Panc1 (cell line): ENCODE results near the gene ZSCAN10. TPM values are rescaled to one million over a fixed set of nuclear protein-coding genes. Genes with fewer than 3 reads are reported as not detected.
"Not testable (repeated sequence)": the region's sequence is repeated elsewhere in the genome, so short reads cannot be mapped to it uniquely, and the experiment has no call there.

Source experiments
- ATAC-seq: fragments of 200-7000 bp; cut with Tn5 transposase; 2 replicates; pipeline ENCODE4 v1.9.1; 2020; ENCODE audit warnings: mild to moderate bottlenecking, moderate library complexity
- BruUV-seq: library from RNA; stranded (reverse); fragments of 400-500 nt; replicated peaks from 2 replicates; lab custom pipeline; 2021; lab: Mats Ljungman, UMichigan
- CTCF ChIA-PET: fragments of 300-600 bp; sonication (Branson Sonifier 250); formaldehyde crosslinking; loops from one replicate; lab custom pipeline; 2022; ENCODE audit warnings: antibody characterized with exemption; lab: Charles Lee
- POLR2A ChIA-PET: fragments of 300-600 bp; sonication (Branson Sonifier 250); formaldehyde crosslinking; loops from one replicate; lab custom pipeline; 2022; ENCODE audit warnings: antibody characterized with exemption; lab: Charles Lee
- DNase-seq: peaks from one replicate; pipeline ENCODE4 v3.0.0-alpha.2; 2010; ENCODE audit warnings: low read depth, low spot score
- H3K27ac ChIP-seq: 2 replicates; pipeline ENCODE4 v1.5.1; 2011; ENCODE audit warnings: mild to moderate bottlenecking, low read length, inconsistent platforms
- H3K27me3 ChIP-seq: fragments of 200-500 bp; sonication (Bioruptor generic); 2 replicates; pipeline ENCODE4 v1.6.0; 2014; ENCODE audit warnings: low read length, inconsistent platforms; ENCODE audit not compliant: control insufficient read depth, insufficient read depth
- H3K36me3 ChIP-seq: fragments of 200-500 bp; sonication (Bioruptor generic); 2 replicates; pipeline ENCODE4 v1.5.1; 2014; ENCODE audit warnings: inconsistent platforms, mild to moderate bottlenecking, low read length, moderate library complexity; ENCODE audit not compliant: control insufficient read depth, insufficient read depth
- H3K4me1 ChIP-seq: 2 replicates; pipeline ENCODE4 v1.5.1; 2011; ENCODE audit warnings: inconsistent platforms, mild to moderate bottlenecking, low read length, moderate library complexity; ENCODE audit not compliant: control insufficient read depth, insufficient read depth
- H3K4me3 ChIP-seq, 2 experiments: 2 replicates each; pipeline ENCODE4 v1.5.1; 2011 to 2012; ENCODE audit warnings: low read depth in 2 of 2, low read length in 2 of 2, mild to moderate bottlenecking in 2 of 2, inconsistent platforms in 1 of 2, moderate library complexity in 1 of 2
- H3K9me3 ChIP-seq: fragments of 200-500 bp; sonication (Bioruptor generic); 2 replicates; pipeline ENCODE4 v1.5.1; 2014; ENCODE audit warnings: low read depth, mild to moderate bottlenecking, inconsistent platforms, low read length, moderate library complexity; ENCODE audit not compliant: control insufficient read depth, insufficient read depth
- POLR2AphosphoS5 ChIP-seq: IDR thresholded peaks from 2 replicates; pipeline ENCODE4 v1.6.1; 2012; ENCODE audit warnings: mild to moderate bottlenecking, low read depth, low read length, moderate library complexity
- SIN3A ChIP-seq: IDR thresholded peaks from 2 replicates; pipeline ENCODE4 v1.6.1; 2012; ENCODE audit warnings: low read depth, mild to moderate bottlenecking, low read length, moderate library complexity, borderline replicate concordance; ENCODE audit not compliant: insufficient read depth
- TCF7L2 ChIP-seq: IDR thresholded peaks from 2 replicates; pipeline ENCODE4 v1.6.1; 2011; ENCODE audit warnings: mild to moderate bottlenecking, low read depth, low read length, inconsistent platforms
- in situ Hi-C: cut with HindIII; loops from 2 replicates; pipeline ENCODE4 v1.10.0; 2016; ENCODE audit warnings: low sequenced_read_pairs, low pct_unique_long_range_greater_than_20kb
- intact Hi-C: fragments of 100-400 bp; cut with micrococcal nuclease; formaldehyde crosslinking; loops from one replicate; pipeline ENCODE4 v1.10.0; 2022; ENCODE audit not compliant: unreplicated experiment
- total RNA-seq: library from RNA; stranded (reverse); gene quantifications from one replicate; pipeline ENCODE4 v1.2.1, GENCODE V29; 2021; ENCODE audit not compliant: unreplicated experiment
- TF ChIP-seq, protein P1 (sequence below): fragments of 450-650 bp; IDR thresholded peaks from 2 replicates; pipeline ENCODE4 v1.5.1; 2017; ENCODE audit warnings: mild to moderate bottlenecking
- TF ChIP-seq, protein P2 (sequence below), 2 experiments: IDR thresholded peaks; 2 replicates each; pipeline ENCODE4 v1.6.1; 2011 to 2012; ENCODE audit warnings: low read depth in 2 of 2, control low read depth in 1 of 2, low read length in 1 of 2, mild to moderate bottlenecking in 1 of 2, moderate library complexity in 1 of 2; ENCODE audit not compliant: insufficient read depth in 1 of 2

Gene ZSCAN10
- total RNA-seq, 1 experiment from 2014 or later, result 0.21 TPM

DNA sequence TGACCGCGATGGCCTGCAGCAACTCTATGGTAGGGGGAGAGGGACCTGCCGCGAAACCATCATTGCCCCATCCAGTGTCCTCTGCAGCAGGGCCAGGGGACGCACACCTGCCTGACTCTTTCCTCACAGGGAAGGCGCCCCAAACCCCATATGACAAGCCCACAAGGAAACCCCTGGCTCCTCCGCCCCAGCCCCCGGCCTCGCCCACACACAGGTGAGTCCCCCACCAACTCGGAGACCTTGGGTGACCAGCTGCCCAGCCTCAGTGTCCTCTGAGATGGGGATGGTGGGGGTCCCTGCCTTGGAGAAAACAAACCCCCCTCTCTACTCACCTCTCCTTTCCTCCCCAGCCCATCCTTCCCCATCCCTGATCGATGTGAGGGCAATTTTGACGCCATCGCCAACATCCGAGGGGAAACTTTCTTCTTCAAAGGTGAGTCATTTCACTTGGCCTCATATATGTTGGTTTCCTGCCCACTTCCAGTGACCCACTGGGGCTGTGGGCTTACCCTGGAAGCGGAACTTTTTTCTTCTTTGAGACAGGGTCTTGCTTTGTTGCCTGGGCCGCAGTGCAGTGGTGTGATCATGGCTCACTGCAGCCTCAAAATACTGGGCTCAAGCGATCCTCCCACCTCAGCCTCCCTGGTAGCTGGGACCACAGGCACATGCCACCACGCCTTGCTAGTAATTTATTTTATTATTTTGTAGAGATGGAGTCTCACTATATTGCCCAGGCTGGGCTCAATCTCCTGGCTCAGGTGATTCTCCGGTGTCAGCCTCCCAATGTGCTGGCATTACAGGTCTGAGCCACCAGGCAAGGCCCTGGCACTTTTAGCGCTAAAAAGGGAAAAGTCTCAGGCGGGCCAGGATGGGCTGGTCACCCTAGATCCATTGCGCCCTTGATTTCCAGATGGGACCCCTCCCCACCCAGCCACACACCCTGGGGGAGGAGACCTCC is 41.6 kb downstream of the ZSCAN10 start:
- ChIA-PET POLR2A (no interaction called here), CTCF (interaction anchor here (1.1 to 1.3 kb wide), 3 partner anchors 10 to 115 kb away, joined by 6 to 12 read pairs (median 7); no protein-coding TSS in a partner anchor)
- H3K9me3 ChIP-seq, result no peaks in the 10 kb centered on the region
- no peaks in the 10 kb centered on the region for H3K27me3 ChIP-seq
- DNase-seq (no peak), ATAC-seq (no peak)
- in situ Hi-C loops (no loop called here), intact Hi-C loops (loop anchor here (10.0 kb wide), 1 partner anchor 67 kb away; no protein-coding TSS in a partner anchor)
- H3K4me1 ChIP-seq, result peaks cover 2% of the 10 kb centered on the region; the same call in 1 of the 2 replicates
- peak overlapping the region in 1 of 2 experiments; percentile 74; a peak in 3 of 4 replicates for H3K4me3 ChIP-seq
- H3K36me3 ChIP-seq, result no peaks in the 10 kb centered on the region
- no peak overlapping the region for H3K27ac ChIP-seq
- TSS peak; percentile 81 for BruUV-seq
- TF ChIP-seq POLR2AphosphoS5, result no peak

DNA sequence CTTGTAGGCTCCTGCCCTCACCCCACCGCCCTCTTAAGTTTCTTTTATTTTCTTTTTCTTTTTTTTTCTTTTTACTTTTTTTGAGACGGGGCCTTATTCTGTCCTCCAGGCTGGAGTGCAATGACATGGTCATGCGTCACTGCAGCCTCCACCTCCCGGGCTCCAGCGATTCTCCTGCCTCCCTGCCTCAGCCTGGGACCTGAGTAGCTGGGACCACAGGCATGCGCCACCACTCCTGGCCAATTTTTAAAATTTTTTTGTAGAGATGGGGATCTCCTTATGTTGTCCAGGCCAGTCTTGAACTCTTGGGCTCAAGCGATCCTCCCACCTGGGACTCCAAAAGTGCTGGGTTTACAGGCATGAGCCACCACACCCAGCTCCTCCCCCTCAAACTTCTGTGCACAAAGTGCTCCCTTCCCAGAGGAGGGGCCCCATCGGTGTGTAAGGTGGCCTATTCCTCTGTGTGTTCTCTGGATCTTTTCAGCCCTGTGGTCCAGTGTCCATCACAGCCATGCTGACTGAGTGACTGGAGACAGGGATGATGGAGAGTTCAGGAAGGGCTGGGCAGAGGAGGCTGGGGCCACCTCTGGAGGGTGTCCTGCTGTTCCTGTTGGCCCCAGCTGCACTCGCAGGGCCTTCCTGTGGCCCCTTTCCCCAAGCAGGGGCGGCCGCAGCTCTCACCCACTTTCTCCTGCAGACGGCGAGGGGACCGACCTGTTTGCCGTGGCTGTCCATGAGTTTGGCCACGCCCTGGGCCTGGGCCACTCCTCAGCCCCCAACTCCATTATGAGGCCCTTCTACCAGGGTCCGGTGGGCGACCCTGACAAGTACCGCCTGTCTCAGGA is 42.5 kb downstream of the ZSCAN10 start:
- intact Hi-C loops, result loop anchor here (10.0 kb wide), 1 partner anchor 68 kb away; no protein-coding TSS in a partner anchor
- POLR2A ChIA-PET, result no interaction called here

DNA sequence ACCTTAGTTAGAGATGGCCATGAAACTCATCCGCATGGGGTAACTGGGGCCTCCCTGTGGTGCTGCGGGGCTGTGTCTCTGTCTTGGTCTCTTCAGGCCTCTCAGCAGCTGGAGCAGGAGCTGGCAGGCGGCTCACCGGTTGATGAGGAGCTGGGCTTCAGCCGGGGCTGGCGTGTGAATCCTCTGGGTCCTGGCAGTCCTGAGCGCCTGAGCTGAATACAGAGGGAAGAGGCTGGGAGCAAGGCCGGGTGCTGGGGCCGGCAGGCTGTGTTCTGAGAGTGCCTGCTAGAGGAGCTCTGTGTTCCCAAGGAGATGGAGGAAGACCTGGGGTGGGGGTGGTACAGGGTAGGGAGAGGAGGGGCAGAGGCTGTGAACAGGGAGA is 43.4 kb downstream of the ZSCAN10 start:
- POLR2A ChIA-PET, BruUV-seq: not testable (repeated sequence)

More for the DNA sequence above, 42.5 kb downstream of the ZSCAN10 start:
- in situ Hi-C loops, result no loop called here
- no peak for ATAC-seq
- H3K36me3 ChIP-seq, result no peaks in the 10 kb centered on the region
- TF ChIP-seq, protein P1, sequence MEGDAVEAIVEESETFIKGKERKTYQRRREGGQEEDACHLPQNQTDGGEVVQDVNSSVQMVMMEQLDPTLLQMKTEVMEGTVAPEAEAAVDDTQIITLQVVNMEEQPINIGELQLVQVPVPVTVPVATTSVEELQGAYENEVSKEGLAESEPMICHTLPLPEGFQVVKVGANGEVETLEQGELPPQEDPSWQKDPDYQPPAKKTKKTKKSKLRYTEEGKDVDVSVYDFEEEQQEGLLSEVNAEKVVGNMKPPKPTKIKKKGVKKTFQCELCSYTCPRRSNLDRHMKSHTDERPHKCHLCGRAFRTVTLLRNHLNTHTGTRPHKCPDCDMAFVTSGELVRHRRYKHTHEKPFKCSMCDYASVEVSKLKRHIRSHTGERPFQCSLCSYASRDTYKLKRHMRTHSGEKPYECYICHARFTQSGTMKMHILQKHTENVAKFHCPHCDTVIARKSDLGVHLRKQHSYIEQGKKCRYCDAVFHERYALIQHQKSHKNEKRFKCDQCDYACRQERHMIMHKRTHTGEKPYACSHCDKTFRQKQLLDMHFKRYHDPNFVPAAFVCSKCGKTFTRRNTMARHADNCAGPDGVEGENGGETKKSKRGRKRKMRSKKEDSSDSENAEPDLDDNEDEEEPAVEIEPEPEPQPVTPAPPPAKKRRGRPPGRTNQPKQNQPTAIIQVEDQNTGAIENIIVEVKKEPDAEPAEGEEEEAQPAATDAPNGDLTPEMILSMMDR, result no peak
- TF ChIP-seq POLR2AphosphoS5, result no peak
- TF ChIP-seq TCF7L2, result no peak
- TF ChIP-seq, protein P2, sequence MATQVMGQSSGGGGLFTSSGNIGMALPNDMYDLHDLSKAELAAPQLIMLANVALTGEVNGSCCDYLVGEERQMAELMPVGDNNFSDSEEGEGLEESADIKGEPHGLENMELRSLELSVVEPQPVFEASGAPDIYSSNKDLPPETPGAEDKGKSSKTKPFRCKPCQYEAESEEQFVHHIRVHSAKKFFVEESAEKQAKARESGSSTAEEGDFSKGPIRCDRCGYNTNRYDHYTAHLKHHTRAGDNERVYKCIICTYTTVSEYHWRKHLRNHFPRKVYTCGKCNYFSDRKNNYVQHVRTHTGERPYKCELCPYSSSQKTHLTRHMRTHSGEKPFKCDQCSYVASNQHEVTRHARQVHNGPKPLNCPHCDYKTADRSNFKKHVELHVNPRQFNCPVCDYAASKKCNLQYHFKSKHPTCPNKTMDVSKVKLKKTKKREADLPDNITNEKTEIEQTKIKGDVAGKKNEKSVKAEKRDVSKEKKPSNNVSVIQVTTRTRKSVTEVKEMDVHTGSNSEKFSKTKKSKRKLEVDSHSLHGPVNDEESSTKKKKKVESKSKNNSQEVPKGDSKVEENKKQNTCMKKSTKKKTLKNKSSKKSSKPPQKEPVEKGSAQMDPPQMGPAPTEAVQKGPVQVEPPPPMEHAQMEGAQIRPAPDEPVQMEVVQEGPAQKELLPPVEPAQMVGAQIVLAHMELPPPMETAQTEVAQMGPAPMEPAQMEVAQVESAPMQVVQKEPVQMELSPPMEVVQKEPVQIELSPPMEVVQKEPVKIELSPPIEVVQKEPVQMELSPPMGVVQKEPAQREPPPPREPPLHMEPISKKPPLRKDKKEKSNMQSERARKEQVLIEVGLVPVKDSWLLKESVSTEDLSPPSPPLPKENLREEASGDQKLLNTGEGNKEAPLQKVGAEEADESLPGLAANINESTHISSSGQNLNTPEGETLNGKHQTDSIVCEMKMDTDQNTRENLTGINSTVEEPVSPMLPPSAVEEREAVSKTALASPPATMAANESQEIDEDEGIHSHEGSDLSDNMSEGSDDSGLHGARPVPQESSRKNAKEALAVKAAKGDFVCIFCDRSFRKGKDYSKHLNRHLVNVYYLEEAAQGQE (IDR thresholded peaks at IDR 0.05; ENCODE audit: insufficient read depth in 1 of 2, low read depth in 2 of 2, low read length in 1 of 2), result no peak
- TF ChIP-seq SIN3A, result no peak
- H3K4me3 ChIP-seq, result no peak overlapping the region
- no peak for DNase-seq
- no peaks in the 10 kb centered on the region for H3K9me3 ChIP-seq
- H3K4me1 ChIP-seq, result peaks cover 2% of the 10 kb centered on the region; the same call in 1 of the 2 replicates
- no TSS peak for BruUV-seq
- H3K27me3 ChIP-seq, result no peaks in the 10 kb centered on the region
- no peak overlapping the region for H3K27ac ChIP-seq
- CTCF ChIA-PET, result interaction anchor here (1.1 kb wide), 1 partner anchor 25 kb away, joined by 3 read pairs; no protein-coding TSS in a partner anchor

More for the DNA sequence above, 43.4 kb downstream of the ZSCAN10 start:
- H3K4me3 ChIP-seq, ATAC-seq, H3K27ac ChIP-seq, DNase-seq, H3K36me3 ChIP-seq, in situ Hi-C loops, H3K4me1 ChIP-seq, H3K9me3 ChIP-seq, H3K27me3 ChIP-seq: not testable (repeated sequence)
- CTCF ChIA-PET, result interaction anchor here (1.1 kb wide), 1 partner anchor 24 kb away, joined by 3 read pairs; no protein-coding TSS in a partner anchor
- intact Hi-C loops, result loop anchor here (10.0 kb wide), 1 partner anchor 69 kb away; no protein-coding TSS in a partner anchor
